EL (cell line): ENCODE results near the gene TAF1B.
"Not testable (repeated sequence)": the region's sequence is repeated elsewhere in the genome, so short reads cannot be mapped to it uniquely, and the experiment has no call there.

Experiments
- DNase-seq: peaks from one replicate; pipeline ENCODE4 v3.0.0-alpha.2; 2016

The TAF1B gene

DNA sequence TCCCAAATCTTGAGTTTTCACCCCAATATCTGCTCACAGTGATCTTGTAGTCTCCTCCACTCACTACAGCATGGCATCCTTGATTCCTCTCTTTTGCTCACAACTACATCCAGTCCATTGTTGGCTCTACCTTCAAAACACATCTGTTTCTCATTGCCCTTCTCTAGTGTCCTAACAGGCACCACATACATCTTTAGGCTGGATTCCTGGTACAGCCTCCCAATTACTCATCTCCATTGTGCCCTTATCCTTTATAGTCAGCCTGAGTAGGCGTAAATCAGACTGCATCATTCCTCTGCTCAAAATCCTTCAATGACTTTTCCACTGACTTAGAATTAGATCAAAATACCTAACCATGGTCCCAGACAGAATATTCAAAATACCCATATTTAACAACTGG lies 10.7 kb upstream of the TAF1B start:
- DNase-seq: peak; percentile 62

DNA sequence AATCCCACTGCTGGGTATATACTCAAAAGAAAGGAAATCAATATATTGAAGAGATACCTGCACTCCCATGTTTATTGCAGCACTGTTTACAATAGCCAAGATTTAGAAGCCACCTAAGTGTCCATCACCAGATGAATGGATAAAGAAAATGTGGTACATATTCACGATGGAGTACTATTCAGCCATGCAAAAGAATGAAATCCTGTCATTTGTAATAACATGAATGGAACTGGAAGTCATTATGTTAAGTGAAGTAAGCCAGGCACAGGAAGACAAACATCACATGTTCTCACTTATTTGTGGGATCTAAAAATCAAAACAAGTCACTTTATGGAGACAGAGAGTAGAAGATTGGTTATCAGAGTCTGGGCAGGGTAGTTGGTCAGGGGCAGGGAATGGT lies 8.2 kb upstream of the TAF1B start:
- DNase-seq: not testable (repeated sequence)

DNA sequence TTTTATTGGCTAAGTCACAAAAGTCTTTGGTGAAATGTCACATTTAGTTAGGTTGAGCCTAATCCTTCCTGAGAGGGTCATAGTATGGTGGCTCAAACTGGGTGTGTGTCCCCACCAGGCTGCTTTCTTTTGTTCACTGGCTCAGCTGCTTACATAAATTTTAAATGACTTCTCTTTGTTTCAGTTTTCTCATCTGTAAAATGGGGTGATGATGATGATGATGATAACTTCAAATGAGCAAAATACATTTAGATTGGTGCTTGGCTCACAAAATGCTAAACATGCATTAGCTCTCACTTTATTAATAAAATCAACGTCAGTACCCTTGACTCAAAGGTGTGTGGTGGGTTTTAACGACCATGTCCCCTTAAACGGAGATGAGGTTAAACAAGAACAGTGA lies 7.2 kb upstream of the TAF1B start:
- DNase-seq: no peak

DNA sequence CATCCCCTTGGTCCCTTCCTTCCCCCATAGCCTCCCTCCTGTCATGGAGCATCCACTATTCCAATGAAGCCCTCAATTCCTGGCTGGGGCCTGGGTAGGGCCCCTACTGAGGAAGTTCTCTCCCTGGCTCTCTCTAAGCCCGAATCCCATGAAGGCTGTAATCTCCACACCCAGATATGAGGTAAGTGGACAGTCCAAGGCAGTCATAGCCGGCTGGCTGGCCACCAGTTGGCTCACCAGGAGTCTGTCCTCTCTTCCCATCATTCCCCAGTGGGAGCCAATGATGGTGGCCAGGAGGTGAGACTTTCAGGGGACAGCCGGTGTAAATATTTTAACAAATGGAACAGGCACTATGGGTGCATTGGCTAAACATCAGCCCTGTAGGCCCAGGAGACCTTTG lies 6.8 kb upstream of the TAF1B start:
- no peak for DNase-seq

DNA sequence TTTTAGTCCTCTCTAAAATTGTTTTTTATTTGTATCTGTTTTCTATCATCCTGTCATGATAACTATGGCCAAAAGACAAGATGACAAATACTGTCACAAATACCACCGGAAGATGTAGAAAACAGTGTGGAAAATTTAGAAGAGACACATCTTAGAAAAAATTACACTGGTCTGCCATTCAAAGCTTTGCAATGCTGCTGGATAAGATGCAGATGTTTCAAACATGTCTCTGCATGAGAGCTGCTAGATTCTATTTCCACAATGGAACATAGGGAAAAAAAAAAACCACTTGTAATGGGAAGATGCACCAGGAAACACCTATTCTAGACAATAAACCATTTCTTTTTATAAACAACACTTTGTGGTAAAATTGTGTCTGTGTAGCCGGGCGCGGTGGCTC lies 5.8 kb upstream of the TAF1B start:
- DNase-seq: no peak

DNA sequence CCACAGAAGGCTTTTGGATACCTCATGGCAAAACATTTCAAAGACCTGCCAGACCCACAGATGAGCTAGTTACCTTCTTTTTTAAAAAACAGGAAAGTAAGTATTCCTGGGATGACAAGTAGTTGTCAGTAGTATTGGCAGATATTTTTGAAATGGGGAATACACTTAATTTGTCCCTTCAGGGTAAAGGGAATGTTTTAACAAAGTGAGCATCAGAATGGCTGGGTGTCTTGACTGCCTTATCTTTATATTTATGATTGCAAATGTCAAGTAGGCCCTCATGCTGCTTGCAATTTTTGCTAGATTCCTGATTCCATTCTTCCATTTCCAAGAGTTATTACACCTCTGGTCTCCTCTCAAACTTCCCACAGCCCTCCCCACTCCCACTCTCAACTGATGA lies 4.9 kb upstream of the TAF1B start:
- no peak for DNase-seq

DNA sequence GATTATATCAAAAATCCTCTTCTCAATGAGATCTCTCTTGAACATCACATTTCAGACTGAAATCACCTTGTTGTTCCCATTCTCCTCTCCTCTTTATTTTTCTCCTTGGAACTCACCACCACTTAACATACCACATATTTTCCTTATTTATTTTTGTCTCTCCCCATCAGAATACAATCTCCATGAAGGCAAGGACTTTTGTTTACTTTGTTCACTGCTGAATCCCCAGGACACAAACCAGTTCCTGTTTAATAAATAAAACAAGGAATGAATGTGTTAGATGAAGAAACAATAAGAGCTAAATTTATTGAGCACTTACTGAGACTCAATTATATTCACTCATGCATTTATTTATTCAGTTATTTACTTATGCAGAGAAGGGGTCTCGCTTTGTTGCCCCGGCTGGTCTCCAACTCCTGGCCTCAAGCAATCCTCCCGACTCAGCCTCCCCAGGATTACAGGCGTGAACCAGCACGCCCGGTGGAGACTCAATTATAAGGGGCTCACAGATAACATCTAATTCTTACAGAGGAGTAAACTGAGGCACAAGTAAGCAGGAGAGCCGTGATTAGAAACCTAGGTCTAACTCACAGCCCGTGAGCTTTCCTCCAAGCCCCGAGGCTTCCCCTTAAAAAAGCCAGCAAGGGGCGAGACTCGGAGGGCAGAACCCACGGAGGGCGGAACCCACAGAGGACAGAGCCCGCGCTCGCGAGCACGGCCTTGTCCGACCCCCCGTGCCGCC lies 616 bp upstream of the TAF1B start:
- no peak for DNase-seq

DNA sequence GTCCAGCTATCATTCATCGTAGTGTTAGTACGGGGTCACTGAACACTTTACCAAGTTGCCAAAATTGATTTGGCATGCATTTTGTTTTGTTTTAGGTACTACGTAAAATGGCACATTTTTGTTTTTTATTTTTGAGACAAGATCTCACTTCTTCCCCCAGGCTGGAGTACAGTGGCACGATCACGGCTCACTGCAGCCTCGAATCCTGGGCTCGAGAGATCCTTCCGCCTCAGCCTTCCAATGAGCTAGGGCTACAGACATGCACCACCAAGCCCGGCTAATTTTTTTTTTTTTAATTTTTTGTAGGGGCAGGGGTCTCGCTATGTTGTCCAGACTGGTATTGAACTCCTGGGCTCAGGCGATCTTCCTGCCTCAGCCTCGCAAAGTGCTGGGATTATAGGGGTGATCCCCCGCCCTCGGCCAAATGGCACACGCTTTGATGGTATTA lies 786 bp downstream of the TAF1B start:
- DNase-seq: peak; percentile 57

DNA sequence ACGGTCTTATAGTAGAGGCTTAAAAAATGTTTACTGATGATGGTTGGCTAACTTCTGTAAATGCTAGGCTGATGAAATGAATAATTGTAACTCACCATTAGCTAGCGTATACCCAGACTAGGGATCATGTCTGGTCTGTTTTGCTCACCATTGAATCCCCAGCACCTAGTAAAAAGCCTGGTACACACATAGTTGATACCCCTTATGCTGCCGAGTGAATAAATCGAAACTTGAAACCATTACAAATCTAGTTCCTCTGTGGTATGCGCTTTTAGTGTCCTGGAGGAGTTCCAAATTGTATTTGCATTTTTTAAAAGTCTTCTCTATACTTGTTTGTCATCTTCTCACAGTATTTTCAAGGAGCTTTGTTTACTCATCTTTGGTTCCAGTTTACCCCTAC lies 1.3 kb downstream of the TAF1B start:
- peak; percentile 56 for DNase-seq

DNA sequence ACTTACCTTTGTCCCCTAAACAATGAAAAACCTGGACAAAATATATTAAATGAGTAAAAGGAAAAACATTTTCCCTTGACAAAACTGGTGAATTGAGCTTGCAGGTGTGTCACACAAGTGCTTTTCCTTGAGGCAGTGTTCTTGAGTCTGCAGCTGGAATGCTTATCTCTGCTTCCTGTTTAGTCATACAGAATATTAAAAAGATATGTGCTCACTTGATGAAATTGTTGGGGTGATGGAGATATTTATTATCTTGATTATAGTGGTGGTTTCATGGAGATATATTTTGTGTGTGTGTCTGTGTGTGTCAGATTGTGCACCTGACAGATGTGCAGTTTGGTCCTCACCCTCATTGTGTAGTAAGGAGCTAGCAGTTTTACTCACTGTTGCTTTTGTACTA lies 3.3 kb downstream of the TAF1B start:
- DNase-seq: peak; percentile 44

DNA sequence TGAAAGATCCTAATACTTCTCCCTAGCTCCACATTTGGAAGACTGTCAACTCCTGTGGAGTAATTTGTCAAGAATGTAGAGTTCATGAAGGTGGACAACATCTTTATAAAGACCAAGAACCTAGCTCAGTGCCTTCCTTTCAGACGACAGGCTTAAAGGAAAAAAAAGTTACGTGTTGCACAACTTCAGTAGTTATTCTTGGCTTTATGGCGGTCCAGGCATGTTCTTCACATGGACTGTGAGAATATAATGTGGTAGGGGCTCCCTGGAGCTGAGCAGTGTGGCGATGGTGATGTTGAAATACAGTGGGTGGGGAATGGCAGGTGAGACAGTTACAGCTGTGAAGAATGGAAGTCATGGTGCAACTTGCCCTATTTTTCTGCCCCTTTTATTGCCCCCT lies 3.9 kb downstream of the TAF1B start:
- DNase-seq: peak; percentile 43

DNA sequence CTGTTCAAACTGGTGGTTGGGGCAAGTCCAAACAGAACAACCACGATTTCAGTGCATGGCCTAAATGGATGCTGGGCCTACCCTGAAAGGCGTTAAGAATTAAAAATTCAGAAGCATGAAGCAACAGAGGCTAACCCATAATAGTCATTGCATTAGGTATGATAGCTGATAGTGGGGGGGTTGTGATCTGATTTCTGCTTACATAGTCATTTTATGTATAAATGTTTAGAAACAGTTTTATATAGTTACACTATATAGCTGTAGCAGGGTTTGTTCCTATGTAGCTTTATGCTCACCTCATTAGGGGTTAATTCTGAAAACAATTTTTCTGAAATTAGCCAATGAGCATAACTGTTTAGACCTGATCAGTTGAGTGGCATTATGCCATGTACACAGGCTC lies 9.6 kb downstream of the TAF1B start:
- DNase-seq: no peak

DNA sequence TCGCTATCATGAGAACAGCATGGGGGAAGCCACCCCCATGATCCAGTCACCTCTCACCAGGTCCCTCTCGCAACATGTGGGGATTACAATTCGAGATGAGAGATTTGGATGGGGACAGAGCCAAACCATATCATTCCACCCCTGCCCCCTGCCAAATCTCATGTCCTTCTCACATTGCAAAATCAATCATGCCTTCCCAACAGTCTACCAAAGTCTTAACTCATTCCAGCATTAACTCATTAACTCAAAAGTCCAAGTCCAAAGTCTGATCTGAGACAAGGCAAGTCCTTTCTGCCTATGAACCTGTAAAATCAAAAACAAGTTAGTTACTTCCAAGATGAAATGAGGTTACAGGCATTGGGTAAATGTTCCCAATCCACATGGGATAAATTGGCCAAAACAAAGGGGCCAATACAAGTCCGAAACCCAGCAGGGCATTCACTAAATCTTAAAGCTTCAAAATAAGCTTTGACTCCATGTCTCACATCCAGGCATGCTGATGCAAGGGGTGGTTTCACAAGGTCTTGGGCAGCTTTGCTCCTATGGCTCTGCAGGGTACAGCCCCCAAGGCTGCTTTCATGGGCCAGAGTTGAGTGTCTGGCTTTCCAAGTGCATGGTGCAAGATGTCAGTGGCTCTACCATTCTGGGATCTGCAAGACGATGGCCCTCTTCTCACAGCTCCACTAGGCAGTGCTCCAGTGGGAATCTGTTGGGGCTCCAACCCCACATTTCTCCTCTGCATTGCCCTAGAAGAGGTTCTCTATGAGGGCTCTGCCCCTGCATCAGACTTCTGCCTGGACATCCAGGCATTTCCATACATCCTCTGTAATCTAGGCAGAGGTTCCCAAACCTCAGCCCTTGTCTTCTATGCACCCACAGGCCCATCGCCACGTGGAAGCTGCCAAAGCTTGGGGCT lies 14.8 kb downstream of the TAF1B start:
- DNase-seq: no peak

DNA sequence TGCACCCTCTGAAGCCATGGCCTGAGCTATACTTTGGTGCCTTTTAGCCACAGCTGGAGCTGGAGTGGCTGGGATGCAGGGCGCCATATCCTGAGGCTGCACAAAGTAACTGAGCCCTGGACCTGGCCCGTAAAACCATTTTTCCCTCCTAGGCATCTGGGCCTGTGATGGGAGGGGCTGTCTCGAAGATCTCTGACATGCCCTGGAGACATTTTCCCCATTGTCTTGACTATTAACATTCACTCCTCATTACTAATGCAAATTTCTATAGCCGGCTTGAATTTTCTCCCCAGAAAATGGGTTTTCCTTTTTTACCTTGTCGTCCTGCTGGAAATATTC lies 15.4 kb downstream of the TAF1B start:
- no peak for DNase-seq

DNA sequence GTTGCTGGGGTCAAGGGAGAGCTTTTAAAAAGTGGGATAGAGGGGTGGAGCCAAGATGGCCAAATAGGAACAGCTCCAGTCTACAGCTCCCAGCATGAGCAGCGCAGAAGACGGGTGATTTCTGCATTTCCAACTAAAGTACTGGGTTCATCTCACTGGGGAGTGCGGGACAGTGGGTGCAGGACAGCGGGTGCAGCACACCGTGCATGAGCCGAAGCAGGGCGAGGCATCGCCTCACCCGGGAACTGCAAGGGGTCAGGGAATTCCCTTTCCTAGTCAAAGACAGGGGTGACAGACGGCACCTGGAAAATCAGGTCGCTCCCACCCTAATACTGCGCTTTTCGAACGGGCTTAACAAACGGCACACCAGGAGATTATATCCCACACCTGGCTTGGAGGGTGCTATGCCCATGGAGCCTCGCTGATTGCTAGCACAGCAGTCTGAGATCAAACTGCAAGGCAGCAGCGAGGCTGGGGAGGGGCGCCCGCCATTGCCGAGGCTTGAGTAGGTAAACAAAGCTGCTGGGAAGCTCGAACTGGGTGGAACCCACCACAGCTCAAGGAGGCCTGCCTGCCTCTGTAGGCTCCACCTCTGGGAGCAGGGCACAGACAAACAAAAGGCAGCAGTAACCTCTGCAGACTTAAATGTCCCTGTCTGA lies 17.8 kb downstream of the TAF1B start:
- not testable (repeated sequence) for DNase-seq

DNA sequence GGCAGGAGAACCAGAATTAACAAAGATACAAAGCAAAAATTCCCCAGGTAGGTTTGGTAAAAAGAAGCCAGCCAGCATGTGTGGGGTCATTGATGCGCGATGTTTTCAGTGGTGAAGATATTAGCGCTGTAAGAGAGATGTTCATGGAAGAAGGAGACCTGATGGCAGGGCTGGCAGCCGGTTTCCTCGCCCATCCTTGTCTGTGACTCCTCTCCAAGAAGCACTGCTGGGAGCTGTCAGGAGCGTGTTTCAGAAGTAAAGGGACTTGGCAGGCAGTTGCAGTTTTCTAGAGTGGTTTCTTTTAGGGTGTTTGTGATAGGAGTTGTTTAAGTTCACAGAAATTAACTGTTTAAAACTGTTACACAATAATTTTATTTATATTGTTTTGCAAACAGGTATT lies 24.6 kb downstream of the TAF1B start:
- no peak for DNase-seq

DNA sequence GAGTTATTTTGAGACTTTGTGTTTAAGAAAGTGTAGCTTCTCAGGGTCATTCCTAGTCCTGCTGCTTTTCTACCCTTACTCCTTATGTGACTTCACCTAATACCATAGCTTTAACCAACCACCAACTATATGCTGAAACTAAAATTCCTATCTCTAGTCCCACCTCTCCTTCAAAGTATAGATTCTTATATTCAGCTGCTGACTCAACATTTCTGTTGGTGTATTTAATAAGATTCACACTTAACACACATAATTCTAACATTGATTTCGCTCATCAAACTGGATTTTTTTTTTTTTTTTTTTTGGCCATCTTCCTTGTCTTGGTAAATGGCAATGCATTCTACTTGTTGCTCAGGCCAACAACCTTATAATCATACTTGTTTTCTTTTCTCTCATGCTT lies 30.1 kb downstream of the TAF1B start:
- DNase-seq: no peak

DNA sequence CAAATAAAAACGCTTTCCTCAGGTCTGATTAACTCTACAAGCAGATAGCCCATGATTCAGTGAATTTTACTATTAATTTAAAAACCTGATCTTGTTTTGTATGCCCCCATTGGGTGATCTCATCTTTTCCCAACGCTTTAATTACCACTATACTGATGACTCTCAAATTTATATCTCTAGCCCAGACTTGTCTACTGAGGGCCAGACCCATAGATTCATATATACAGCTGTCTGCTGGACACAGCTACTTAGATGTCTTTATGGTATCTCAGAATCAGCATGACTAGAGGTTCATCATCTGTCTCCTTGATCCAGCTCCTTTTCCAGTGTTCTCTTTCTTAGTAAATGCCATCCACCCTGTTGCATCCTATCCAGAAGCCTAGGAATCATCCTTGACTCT lies 33.8 kb downstream of the TAF1B start:
- no peak for DNase-seq

DNA sequence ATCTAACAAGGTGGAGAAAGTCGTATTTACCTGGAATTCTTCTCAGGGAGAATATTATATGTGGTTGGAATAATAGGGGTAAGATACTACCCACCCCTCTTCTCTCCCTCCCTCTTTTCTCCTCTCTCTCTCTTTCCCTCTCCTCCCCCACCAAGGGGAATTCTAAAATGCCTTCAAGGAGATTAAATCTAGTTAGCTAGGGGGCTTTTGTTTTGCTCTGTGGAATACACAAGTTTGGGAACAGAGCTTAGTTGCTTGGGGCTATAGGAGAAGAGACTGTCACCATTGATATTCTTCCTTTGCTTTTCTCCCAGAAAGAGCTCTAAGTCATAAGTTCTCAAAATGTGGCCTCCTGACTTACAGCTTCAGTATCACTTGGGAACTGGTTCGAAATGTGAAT lies 34.5 kb downstream of the TAF1B start:
- no peak for DNase-seq

DNA sequence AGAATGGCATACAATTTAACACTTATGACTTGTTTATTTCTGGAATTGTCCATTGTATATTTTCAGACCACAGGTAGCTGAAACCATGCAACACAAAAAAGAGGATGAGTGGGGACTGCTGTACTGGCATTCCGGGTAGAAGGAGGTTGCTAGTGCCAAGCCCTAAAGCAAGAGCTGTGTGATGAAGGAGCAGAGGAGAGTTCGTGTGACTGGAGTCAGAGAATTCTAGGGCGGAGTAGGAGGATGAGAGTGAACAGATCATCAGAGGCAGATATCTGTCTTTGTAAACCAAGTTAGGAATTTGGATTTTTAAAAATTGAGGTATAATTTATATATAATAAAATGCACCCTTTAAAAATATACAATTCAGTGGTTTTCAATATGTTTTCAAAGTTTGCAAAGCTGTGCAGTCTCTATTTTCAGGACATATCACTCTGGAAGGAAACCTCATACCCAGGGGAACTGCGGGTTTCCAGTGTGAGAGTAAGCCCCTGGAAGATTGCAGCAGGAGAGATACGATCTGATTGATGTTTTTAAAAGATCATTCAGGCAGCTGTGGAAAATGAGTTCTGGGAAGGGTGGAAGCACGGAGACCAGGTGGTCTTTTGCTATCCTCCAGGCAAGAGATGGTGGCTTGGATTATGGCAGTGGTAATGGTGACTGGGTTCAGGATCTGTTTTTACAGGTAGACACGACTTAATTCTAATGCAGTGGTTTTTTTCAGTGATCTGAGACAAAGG lies 36.4 kb downstream of the TAF1B start:
- no peak for DNase-seq

DNA sequence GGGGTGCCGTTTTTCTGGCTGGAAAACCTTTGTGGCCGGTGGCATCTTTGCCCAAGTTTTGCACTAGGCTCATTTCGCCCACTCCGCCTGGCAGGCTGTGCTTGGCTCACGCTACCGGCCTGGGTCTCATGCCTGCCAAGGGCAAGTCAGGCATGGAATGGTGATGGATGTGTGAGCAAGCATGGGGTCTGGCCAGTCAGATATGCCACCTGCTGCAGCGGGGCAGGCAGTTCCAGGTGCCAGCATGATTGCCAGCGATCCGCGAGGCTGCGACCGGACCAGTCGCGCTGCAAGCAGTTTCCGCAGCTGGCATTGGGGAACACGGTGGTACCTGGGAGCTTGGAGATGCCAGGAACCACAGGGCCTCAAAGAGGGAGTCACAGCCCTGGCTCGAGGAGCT lies 40.6 kb downstream of the TAF1B start:
- DNase-seq: no peak

DNA sequence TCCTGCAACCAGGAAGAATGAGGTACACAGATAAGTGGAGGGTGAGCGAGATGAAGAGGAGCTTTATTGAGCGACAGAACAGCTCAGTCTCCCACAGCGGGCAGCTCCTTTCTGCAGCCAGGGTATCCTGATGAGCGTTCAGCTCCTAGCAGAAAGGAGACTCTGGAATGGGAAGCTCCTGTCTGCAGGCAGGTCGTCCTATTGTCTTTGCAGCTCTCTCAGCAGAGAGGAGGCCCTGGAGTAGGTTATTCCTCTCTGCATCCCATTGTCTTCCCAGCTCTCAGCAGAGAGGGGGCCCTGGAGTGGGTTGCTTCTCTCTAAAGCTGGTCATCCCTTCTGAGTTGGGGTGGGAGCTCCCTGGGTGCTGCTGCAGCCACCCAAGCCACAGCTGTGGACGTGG lies 41.2 kb downstream of the TAF1B start:
- DNase-seq: no peak

DNA sequence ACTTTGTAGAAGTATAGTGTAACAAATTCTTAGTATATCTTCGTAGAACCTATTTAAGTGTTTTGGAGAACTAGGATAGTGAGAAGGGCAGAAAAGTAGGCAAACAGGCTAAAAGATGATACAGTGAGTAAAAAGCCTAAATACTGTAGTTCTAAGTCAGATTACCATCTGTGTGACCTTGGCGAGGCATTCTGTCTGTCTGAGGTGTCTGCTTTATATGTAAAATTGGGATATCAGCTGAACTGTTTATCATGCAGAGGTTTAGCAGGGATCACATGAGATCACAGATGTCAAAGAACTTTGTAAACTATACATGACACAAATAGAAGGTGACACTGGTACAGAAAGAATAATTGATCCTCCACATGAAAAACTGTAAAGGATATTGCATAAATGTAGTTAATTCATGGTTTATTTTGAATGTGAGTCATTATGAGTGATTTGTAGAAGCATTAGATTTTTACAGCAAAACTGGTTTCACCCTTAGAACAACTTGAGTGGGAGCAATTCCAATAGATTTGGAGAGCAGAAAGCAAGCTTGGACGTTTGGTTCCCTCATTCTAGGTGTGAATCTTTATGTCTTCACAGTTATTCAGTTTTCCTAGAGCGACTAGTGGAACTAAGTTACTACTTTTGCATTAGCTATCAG lies 41.9 kb downstream of the TAF1B start:
- DNase-seq: peak; percentile 43
